ENCODE results near the gene ZNF385B.

DNA sequence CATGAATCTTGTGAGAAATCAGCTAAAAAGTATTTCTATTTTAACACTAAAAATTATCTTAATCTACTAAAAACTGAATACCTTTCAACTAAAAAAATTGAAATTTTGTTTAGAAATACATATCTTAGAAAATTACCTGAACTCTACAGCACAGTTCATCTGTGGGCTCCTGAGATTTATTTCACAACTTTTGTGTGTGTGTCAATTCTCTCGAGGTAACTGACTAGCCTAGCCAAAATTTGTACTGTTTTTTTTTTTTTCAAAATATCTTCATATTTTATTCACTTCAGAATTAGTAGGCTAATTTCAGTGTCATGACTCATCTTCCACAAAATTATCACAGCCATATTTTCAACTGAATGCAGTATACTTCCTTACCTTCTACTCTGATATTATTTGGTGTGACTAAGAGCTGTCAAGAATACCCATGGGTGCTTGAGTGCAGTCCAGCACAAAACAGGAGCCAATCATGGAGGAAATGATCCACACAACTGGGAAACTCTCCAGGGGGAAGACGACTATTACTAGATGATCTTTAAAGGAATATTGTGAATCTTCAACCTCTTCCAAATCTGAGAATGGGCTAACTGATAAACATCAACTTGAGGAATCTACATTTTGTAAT, 174.6 kb downstream of the ZNF385B start:
- no peak for TF ChIP-seq POLR2AphosphoS5 (IDR thresholded peaks at IDR 0.05)
- TF ChIP-seq, protein P1, sequence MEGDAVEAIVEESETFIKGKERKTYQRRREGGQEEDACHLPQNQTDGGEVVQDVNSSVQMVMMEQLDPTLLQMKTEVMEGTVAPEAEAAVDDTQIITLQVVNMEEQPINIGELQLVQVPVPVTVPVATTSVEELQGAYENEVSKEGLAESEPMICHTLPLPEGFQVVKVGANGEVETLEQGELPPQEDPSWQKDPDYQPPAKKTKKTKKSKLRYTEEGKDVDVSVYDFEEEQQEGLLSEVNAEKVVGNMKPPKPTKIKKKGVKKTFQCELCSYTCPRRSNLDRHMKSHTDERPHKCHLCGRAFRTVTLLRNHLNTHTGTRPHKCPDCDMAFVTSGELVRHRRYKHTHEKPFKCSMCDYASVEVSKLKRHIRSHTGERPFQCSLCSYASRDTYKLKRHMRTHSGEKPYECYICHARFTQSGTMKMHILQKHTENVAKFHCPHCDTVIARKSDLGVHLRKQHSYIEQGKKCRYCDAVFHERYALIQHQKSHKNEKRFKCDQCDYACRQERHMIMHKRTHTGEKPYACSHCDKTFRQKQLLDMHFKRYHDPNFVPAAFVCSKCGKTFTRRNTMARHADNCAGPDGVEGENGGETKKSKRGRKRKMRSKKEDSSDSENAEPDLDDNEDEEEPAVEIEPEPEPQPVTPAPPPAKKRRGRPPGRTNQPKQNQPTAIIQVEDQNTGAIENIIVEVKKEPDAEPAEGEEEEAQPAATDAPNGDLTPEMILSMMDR (IDR thresholded peaks at IDR 0.05), result no peak
